Loucy (cell line): Measurements from ENCODE around the gene TNFSF8.

Experiments
- CTCF ChIP-seq: fragments of 200-600 bp; sonication (generic); conservative IDR thresholded peaks from 2 replicates; pipeline ENCODE4 v1.5.1; 2014; ENCODE audit warnings: mild to moderate bottlenecking, antibody characterized with exemption, low read length
- EZH2phosphoT487 ChIP-seq: fragments of 200-600 bp; IDR thresholded peaks from 2 replicates; pipeline ENCODE4 v1.6.1; 2018; ENCODE audit warnings: antibody characterized with exemption, mild to moderate bottlenecking, moderate library complexity, borderline replicate concordance

GRCh38 chr9:114969269-114969668 is 38.9 kb upstream of the TNFSF8 start:
- TF ChIP-seq CTCF = no peak
- no peak for TF ChIP-seq EZH2phosphoT487
